Activated naive CD4-positive, alpha-beta T cell treated with anti-CD3 and anti-CD28 coated beads, Interleukin-2, amount 50 U/mL, for 24 hours (primary cell): ENCODE data around the gene LINS1.
A peak's percentile ranks its signal among the peaks of the same experiment; 100 is the strongest.

ENCODE experiments used
- H3K27ac Mint-ChIP-seq: one replicate; pipeline ENCODE4 v1.8.0; 2021; ENCODE audit warnings: mild to moderate bottlenecking, mixed read lengths
- H3K27me3 Mint-ChIP-seq: one replicate; pipeline ENCODE4 v1.8.0; 2021; ENCODE audit warnings: mixed read lengths
- H3K36me3 Mint-ChIP-seq: one replicate; pipeline ENCODE4 v1.8.0; 2021; ENCODE audit warnings: mixed read lengths
- H3K4me1 Mint-ChIP-seq: one replicate; pipeline ENCODE4 v1.8.0; 2021; ENCODE audit warnings: mixed read lengths
- H3K4me3 Mint-ChIP-seq: one replicate; pipeline ENCODE4 v1.8.0; 2021; ENCODE audit warnings: mild to moderate bottlenecking, mixed read lengths
- H3K9me3 Mint-ChIP-seq: one replicate; pipeline ENCODE4 v1.8.0; 2021; ENCODE audit warnings: mixed read lengths

Gene LINS1

GRCh38 chr15:100588638-100589242 is 13.2 kb downstream of the LINS1 start:
- Mint-ChIP-seq H3K27me3 (no peaks in the 10 kb centered on the region), H3K4me1 (peaks cover 77% of the 10 kb centered on the region), H3K27ac (no peak overlapping the region), H3K9me3 (no peaks in the 10 kb centered on the region), H3K36me3 (peaks cover 37% of the 10 kb centered on the region), H3K4me3 (no peak overlapping the region)

DNA sequence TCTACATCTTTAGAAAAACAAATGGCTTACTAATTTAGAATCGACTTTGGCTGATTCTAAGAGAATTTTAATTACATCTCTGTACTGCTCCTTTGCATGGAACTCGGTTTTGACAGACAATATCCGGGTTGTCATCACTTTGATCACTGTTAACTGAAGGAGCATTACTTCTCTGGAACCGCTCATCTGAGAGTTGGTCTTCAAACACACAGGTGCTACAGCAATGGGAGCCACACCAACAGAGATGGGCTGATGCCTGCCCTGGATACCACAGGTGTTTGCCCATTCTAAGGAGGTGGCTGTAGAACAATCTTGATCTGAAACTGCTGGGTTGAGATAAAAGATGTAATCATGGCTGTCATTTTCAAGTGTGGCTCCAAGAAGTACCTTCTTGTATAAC is 21.6 kb downstream of the LINS1 start:
- H3K27ac Mint-ChIP-seq: peak overlapping the region; percentile 81
- H3K9me3 Mint-ChIP-seq: no peaks in the 10 kb centered on the region
- peak overlapping the region; percentile 33 for H3K4me3 Mint-ChIP-seq
- H3K27me3 Mint-ChIP-seq: no peaks in the 10 kb centered on the region
- H3K36me3 Mint-ChIP-seq: peaks cover 42% of the 10 kb centered on the region
- H3K4me1 Mint-ChIP-seq: peaks cover 76% of the 10 kb centered on the region

DNA sequence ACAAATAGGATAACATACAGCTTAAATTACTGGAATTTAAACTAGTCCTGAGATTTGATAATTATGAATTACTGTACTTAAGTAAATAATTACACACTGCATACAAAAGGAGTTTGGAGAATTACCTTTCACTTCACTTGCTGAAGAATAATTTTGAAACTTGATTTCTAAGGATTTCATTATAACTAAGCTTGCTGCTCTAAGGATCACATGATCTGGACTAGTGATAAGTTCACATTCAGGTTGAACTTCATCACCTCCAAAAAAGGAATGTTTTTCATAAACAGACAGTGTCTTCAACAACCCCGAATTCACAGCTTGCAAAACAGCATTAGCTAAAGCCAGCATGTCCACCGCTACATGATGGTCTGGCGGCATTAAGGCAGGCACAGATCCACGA is 28.5 kb downstream of the LINS1 start:
- Mint-ChIP-seq H3K4me1 (peaks cover 71% of the 10 kb centered on the region), H3K27me3 (no peaks in the 10 kb centered on the region), H3K36me3 (peaks cover 28% of the 10 kb centered on the region), H3K9me3 (no peaks in the 10 kb centered on the region), H3K4me3 (peak overlapping the region; percentile 12), H3K27ac (peak overlapping the region; percentile 60)

- Mint-ChIP-seq H3K4me3 (peak overlapping the region; percentile 70), H3K27ac (peak overlapping the region; percentile 85), H3K4me1 (peaks cover 69% of the 10 kb centered on the region)
These were observed 29.5 kb downstream of the LINS1 start for GRCh38 chr15:100572362-100572983.

DNA sequence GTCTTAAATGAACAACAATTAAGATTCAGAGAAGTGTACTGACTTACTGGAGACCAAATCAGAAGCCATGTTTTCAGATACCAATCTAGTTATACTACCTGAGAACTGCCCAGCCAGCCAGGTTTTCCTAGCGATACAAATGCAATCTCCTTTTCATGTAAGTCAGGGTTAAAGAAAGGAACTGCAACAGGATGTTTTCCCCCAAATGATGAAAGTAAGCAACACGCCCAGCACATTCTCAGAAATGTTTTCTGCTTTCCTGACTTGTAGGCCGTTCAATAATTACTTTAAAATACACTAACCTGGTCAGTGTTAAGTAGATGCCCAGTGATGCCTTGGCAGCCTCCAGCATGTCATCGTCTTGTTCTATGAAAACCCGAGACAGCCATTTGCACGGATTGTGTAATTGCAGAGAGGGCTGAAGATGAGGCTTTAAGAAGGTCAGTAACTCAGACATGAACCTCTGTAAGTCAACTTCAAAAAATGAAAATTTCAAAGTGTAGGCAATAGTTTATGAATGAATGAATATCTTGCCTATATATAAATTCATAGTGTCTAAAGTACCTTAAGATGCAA is 30.3 kb downstream of the LINS1 start:
- H3K36me3 Mint-ChIP-seq: peaks cover 29% of the 10 kb centered on the region
- no peaks in the 10 kb centered on the region for H3K27me3 Mint-ChIP-seq
- H3K27ac Mint-ChIP-seq: peak overlapping the region; percentile 85
- H3K9me3 Mint-ChIP-seq: no peaks in the 10 kb centered on the region
- peak overlapping the region; percentile 70 for H3K4me3 Mint-ChIP-seq
- H3K4me1 Mint-ChIP-seq: peaks cover 66% of the 10 kb centered on the region

More at GRCh38 chr15:100572362-100572983, 29.5 kb downstream of the LINS1 start:
- no peaks in the 10 kb centered on the region for H3K9me3 Mint-ChIP-seq
- no peaks in the 10 kb centered on the region for H3K27me3 Mint-ChIP-seq
- peaks cover 28% of the 10 kb centered on the region for H3K36me3 Mint-ChIP-seq

DNA sequence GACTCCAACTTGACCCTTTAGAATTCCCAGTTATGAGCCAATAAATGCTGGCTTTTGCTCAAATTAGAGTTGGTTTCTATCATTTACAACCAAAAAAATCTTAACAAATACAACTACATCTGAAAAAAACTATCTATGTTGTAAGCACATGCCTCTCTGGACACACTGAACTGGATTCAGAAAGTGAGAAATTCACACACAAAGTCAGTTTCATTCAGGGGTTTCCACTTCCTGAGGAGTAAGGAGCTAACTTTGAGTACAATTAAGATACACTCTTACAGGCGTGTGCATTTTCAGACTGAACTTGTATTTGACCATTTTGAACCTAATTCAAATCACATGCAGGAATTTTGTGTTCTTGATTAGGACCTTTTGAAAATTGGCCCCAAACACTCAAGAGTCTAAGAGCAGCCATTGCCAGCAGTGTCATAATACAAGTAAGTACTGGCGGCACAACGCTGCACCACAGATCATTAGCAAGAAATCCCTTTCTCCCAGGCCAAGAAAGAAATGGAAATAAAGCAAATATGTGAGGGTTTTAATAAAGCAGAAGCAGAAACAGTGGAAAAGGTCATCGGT is 31.2 kb downstream of the LINS1 start:
- H3K27ac Mint-ChIP-seq: peak overlapping the region; percentile 85
- peaks cover 63% of the 10 kb centered on the region for H3K4me1 Mint-ChIP-seq
- peaks cover 23% of the 10 kb centered on the region for H3K36me3 Mint-ChIP-seq
- peak overlapping the region; percentile 70 for H3K4me3 Mint-ChIP-seq
- H3K27me3 Mint-ChIP-seq: no peaks in the 10 kb centered on the region
- H3K9me3 Mint-ChIP-seq: no peaks in the 10 kb centered on the region

DNA sequence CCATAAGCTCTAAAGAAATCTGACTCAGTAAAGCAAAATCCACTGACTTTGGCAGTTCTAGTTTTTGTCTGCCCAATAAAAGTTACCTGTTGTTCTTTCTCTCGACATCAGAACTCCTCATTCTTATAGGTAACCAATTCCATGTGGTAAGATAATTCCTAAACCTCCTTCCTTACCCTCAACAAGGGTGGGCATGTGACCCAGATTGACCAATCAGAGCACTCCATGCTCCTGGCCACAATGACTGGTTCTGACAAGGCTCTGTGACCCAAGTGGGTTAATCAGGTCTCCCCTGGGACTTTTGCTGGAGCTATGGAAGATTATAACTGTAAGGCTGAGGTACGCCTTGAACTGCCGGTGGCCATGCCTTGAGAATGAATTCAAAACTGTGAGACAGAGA is 31.7 kb downstream of the LINS1 start:
- Mint-ChIP-seq H3K27ac (peak overlapping the region; percentile 85), H3K9me3 (no peaks in the 10 kb centered on the region), H3K36me3 (peaks cover 24% of the 10 kb centered on the region), H3K4me1 (peaks cover 61% of the 10 kb centered on the region), H3K4me3 (peak overlapping the region; percentile 70), H3K27me3 (no peaks in the 10 kb centered on the region)

- Mint-ChIP-seq H3K27me3 (no peaks in the 10 kb centered on the region), H3K4me3 (no peak overlapping the region), H3K27ac (peak overlapping the region; percentile 13), H3K36me3 (peaks cover 29% of the 10 kb centered on the region), H3K9me3 (no peaks in the 10 kb centered on the region), H3K4me1 (peaks cover 60% of the 10 kb centered on the region)
These were observed 32.6 kb downstream of the LINS1 start for GRCh38 chr15:100569391-100569790.

DNA sequence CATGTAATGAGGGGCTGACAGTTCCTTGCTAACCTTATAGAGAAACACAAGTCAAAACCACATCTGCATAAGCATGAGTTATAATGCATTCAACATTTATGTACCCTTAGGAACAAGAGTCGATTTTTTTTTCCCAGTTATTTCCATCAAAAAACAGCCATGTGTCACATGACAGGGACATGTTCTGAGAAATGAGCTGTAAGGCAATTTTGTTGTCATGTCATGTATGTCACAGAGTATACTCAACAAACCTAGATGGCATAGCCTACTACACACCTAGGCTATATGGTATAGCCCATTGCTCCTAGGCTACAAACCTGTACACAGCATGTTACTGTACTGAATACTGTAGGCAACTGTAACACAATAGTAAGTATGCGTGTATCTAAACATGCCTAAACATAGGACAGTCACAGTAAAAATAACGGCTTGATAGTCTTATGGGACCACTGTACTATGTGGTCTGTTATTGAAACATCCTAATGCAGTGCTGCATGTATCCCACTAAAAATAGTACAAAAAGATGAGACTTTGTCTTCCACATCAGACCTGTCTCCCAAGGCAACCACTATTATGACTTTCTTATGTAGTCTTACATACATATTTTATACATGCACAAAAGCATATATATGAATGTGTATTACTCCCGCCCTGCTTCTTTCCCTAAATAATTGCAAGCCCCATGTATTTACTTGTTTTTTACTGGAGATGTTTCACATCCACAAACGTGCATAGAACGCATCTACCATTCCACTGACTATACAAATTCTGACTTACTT is 34.9 kb downstream of the LINS1 start:
- Mint-ChIP-seq H3K27ac (no peak overlapping the region), H3K9me3 (no peaks in the 10 kb centered on the region), H3K27me3 (no peaks in the 10 kb centered on the region), H3K4me1 (peaks cover 57% of the 10 kb centered on the region), H3K4me3 (no peak overlapping the region), H3K36me3 (peaks cover 32% of the 10 kb centered on the region)

- Mint-ChIP-seq H3K4me3 (no peak overlapping the region), H3K27me3 (no peaks in the 10 kb centered on the region), H3K4me1 (peaks cover 44% of the 10 kb centered on the region), H3K9me3 (no peaks in the 10 kb centered on the region), H3K36me3 (peaks cover 32% of the 10 kb centered on the region), H3K27ac (peak overlapping the region; percentile 13)
These were observed 36.4 kb downstream of the LINS1 start for GRCh38 chr15:100565591-100565990.

GRCh38 chr15:100560323-100560722 is 41.7 kb downstream of the LINS1 start:
- no peaks in the 10 kb centered on the region for H3K27me3 Mint-ChIP-seq
- H3K4me1 Mint-ChIP-seq: peaks cover 26% of the 10 kb centered on the region
- H3K4me3 Mint-ChIP-seq: no peak overlapping the region
- no peaks in the 10 kb centered on the region for H3K9me3 Mint-ChIP-seq
- H3K36me3 Mint-ChIP-seq: peaks cover 21% of the 10 kb centered on the region
- H3K27ac Mint-ChIP-seq: no peak overlapping the region

GRCh38 chr15:100559330-100559729 is 42.7 kb downstream of the LINS1 start:
- H3K27me3 Mint-ChIP-seq: no peaks in the 10 kb centered on the region
- no peak overlapping the region for H3K4me3 Mint-ChIP-seq
- H3K9me3 Mint-ChIP-seq: no peaks in the 10 kb centered on the region
- peaks cover 19% of the 10 kb centered on the region for H3K4me1 Mint-ChIP-seq
- H3K27ac Mint-ChIP-seq: peak overlapping the region; percentile 80
- peaks cover 16% of the 10 kb centered on the region for H3K36me3 Mint-ChIP-seq

DNA sequence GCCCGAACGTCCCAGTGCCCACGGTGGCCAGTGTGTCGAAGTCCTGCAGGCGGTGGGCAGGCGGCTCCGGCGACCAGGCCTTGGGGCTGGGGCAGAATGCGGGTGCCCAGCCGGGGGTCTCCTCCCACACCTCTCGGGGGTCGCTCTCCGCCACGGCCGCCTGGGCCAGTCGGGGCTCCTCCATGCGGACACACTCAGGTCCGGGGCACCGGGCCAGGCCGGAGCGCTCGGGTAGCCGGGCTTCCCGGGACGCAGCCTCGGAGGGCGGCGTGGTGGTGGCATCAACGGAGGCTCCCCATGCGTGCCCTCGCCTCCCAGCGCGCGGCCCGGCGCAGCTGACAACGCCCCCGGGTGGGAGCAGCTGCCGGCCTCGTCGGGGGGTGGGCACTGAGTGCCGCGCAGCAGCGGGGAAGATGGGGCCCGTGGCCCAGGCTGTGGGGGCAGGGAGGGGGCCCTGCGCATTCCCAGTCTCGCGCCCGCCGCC is 43.2 kb downstream of the LINS1 start:
- Mint-ChIP-seq H3K27ac (no peak overlapping the region), H3K4me3 (no peak overlapping the region), H3K27me3 (no peaks in the 10 kb centered on the region), H3K4me1 (peaks cover 18% of the 10 kb centered on the region), H3K36me3 (peaks cover 18% of the 10 kb centered on the region), H3K9me3 (no peaks in the 10 kb centered on the region)

GRCh38 chr15:100553468-100553867 is 48.5 kb downstream of the LINS1 start:
- no peaks in the 10 kb centered on the region for H3K9me3 Mint-ChIP-seq

GRCh38 chr15:100547961-100548360 is 54.0 kb downstream of the LINS1 start:
- Mint-ChIP-seq H3K9me3 (no peaks in the 10 kb centered on the region), H3K27ac (no peak overlapping the region), H3K36me3 (peaks cover 6% of the 10 kb centered on the region), H3K27me3 (no peaks in the 10 kb centered on the region), H3K4me3 (no peak overlapping the region), H3K4me1 (peaks cover 11% of the 10 kb centered on the region)

More at GRCh38 chr15:100553468-100553867, 48.5 kb downstream of the LINS1 start:
- Mint-ChIP-seq H3K27ac (no peak overlapping the region), H3K27me3 (no peaks in the 10 kb centered on the region), H3K4me1 (no peaks in the 10 kb centered on the region), H3K4me3 (no peak overlapping the region), H3K36me3 (peaks cover 13% of the 10 kb centered on the region)
